T-helper 1 cell (primary cell): ENCODE data around the gene PRDM16.

ENCODE experiments used
- DNase-seq, 5 donors: peaks; one replicate each; pipeline ENCODE4 v3.0.0-alpha.2; 2012 to 2020

Gene PRDM16

DNA sequence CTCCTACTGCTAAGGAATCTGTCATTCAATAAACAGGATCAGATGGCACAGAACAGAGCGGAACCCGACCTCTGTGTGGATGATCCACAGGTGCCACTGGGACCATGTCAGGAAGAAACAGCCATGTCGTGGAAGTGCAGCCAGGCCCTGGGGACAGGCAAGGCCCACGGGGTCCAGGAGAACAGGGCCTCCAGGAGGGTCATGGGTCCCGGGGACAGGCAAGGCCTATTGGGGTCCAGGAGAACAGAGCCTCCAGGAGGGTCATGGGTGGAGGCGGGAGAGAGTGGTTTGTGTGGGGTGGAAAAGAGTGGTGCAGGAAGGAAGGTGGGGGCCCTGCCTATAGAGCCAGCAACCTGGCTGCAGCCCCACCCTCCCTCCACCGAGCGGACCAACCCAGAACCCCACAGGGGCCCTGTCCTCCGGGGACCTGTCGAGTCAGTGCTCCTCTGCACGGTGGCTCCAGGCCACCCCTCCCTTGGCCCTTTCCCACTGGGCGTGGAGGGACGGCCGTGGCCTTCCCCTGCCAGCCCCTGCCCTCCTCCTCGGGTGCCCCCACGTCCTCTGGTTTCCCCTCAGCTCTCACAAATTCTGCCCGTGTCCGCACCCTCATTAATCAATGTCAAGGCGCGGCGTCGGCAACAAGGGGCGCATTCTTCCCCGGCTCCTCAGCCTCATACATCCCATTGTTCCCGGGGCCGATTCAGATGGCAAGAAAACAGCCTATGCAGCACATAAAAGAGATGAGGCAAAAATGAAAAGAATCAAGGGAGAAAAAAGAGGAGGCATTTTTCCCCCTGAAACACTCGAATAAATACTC, 146.4 kb downstream of the PRDM16 start:
- no peak for DNase-seq

DNA sequence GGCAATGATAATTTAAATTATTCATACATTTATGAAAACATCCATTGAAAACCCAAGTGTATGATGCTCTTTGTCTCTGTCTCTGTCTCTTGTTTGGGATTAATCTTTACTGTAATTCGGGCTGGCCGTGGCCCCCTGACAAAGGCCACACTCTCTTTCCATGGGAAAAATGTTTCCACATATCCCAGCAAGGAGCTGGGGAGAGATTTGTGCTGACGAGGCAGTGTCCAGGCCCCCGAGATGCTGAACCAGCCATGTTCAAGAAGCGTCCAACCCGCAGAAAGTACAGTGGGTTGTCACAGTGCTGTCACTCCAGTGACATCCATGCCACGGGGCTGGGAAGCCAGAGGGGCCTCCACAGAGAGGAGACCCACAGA, 147.0 kb downstream of the PRDM16 start:
- no peak for DNase-seq

DNA sequence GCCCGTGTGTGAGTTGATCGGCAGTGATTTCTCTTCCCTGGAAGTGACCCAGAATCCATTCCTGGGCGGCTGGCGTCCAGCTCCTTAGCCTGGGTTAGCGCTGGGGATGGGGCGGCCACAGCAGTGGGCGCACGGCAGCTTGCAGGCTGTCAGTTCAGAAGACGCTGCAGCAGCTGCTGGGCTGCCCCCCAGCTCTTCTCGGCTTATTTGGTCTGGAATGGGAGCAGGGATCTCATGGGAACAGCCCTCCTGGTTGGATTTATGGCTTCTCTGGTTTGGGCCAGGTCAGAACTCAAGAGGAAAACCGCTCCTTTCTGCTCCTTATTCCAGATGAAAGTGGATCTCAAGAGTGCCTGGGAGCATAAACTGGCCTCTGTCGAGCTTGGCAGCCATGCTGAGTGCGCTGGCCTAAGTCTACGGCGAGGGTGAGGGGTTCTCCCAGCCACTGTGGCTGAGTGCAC, 148.2 kb downstream of the PRDM16 start:
- no peak for DNase-seq

DNA sequence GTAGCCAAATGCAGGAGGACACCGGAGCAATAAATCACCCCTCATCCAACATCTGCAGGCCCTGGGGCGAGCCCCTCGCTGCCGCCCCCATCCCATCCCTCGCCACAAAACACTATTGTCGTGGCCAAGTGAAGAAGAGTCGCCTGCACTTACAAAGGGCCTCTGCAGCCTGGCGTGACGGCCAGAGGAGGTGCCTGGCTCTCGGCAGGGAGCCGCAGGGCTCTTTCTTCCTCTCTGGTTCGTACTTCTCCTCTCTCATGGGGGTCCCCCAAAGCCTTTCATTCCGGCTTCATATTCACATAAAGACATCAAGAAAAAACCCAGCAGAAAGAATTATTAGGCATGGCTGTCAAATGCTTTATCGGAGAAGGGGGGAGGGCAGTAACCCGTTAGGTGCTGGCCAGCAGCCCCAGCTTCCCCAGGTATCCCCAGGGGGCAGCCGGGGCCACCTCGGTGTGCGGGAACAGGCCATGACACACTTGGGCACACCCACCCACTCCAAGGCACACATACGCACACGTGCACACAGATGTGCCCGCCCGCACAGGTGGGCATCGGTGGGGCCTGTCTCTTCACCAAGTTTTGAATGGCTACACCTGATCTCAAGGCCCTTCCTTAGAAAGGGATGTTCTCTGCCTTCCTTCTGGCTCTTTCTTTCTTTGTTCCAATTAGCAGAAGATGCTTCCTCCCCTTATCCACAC, 149.1 kb downstream of the PRDM16 start:
- no peak for DNase-seq

DNA sequence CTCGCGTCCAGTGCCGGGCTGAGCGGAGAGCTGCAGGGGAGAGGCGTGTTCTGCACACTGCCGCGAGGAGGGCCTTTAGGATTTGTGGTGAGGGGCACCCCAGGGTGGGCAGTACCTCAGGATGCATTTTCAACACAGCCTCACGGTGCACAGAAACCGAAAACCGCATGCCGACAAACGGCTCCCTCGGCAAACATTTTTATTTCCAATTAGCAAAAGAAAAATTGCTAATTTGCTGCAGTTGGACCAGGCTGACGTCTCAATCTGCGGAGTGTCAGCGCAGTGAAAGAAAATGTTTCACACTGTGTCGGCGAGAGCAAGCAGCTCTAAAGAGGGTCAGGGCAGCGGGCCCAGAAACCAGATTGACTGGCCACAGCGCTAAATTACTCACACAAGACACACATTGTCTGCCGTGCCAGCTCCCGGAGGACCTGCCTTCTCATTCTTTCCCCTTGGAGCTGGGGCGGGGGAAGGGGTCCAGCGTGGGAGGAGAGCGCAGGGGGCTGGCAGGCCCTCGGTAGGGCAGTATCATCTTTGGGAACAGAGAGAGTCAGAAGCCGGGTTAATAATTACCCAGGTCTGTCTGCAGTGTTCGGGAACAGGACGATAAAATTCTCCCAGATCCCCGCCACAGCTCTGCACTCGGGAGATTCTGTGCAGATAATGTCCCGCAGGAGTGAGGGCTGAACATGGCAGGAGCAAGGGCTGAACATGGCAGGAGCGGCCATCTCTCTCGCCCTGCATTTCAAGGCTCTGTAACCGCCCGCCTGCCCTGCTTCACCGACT, 150.2 kb downstream of the PRDM16 start:
- DNase-seq = no peak

DNA sequence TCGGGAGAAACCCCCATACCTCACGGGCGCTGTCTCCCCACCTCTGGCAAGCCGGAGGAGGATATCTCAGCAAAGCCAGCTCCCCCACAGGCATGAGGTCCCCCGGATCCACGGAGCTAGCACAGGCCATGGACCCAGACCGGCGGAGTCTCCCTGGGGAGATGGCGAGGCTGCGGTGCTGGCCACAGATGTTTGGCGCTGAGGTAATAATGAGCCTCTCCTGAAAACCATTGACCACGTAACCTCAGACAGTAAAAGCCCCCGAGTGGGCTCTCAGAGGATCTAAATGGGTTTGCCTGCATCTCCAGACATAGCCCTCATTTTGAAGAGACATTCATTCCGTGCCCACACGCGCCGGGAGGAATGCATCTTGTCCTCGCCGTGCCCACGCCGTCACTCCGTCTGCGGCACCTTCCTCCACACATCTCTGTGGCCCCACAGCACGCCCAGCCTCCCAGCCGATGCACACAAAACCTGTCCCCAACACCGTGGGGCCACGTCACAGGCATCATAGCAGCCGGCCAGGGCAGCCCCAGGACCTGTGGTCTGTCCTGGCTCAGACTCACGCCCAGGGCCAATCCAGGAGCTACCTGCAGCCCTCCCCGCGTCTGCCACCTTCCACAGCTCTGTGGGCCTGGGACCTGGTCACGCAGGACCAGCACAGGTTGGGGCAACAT, 150.9 kb downstream of the PRDM16 start:
- no peak for DNase-seq

DNA sequence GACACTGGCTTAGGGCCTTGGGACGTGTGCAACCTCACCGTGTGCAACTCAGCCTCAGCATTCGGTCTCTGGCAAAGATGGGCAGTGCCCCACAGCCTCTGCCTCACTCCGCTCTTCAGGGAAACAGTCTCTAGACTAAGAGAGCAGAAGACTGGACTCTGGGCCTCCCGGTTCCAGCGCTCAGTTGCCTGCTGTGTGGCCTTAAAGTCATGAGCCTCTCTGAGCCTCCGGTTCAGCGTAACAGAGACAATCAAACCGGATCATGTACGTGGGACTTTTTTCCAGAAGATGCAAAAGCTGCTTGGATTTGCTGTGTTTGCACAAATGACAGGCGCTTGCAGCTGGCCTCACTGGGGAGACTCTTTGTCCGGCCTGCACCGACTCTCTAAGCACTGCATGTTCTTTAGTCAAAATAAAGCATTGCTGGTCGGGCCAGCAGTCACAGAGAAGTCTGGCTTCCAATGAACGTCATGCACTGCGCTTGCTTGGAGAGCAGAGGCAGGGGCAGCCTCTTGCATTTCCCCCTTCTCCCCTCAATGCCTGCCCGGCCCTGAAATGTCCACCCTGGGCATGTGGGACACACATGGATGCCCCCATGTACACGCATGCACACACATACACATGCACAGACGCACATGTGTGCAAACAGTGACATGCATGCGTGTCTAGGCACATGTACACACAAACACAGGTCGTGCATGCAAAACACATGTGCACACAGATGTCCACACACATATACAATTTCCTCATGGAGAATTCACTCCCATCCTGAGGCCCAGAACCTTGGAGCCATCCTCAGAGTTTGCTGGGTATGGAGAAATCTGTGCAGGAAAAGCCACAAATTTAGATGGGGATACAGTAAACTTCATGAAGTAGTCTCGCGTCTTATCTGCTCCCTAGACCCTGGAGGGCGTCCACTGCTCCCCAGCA, 152.4 kb downstream of the PRDM16 start:
- DNase-seq = no peak

DNA sequence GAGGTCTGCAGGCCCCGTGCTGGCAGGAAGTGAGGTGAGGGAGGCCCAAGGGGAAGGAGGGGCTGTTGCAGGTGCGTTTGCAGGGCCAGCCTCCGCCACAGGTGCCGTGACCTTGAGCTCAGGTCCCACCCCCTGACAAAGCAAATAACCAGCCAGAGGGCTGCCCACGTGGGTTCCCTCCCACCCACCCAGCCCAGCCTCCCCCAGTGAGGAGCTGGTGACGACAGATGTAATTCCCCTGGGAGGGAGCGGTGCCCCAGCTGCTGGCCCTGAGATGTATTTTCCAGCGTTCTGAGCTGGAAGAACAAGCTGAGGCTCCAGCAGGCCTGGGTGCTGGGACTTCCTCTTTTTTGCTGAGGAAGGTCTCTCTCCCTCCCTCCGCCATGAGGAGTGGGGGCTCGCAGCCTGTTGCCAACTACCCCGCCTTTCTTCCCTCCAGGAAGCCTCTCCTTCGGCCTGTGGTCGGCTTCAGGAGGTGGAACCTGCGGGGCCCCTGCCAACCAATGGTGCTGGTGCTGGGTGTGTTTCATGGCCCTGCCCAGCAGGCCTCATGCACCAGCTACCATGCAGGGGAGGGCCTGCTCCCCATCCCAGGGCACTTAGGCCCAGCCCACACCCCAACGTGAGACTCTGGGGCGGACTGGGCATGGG, 153.2 kb downstream of the PRDM16 start:
- DNase-seq = no peak

DNA sequence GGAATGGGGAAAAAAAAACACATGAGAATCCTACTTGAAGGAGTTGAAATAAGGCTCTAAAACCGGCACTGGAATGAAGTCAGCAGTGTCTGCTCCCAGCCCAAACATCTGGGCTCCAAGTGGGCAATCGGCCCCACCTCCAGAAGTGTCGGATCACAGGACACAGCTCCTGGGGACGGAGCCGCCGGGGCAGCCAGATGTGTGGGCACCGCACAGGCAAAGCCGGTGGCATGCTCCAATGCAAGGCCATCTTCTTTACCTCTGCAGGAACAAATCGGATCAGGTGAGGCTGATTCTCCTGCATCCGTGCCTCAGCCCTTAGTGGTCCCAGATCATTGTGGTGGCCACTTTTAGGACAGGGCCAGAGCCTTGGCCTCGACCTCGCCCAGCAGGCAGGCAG, 156.7 kb downstream of the PRDM16 start:
- DNase-seq = no peak

DNA sequence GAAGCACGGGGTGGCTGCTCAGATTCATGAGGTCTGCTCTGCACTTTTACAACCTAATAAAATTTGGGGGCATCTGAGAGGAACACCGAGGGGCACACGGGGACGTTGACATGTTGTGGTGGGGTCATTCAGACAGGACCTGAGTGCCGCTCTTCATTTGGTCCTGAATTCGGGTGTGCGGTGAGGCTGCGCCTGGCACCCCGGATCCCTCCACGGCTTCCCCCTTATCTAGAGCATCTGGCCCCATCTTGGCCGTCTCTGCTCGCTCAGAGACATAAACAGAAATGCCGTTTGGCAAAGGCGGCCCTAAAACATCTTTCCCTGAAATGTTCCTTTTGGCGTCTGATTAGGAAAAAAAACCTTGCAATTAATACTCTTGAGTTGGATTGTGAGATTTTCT, 157.2 kb downstream of the PRDM16 start:
- DNase-seq = no peak

DNA sequence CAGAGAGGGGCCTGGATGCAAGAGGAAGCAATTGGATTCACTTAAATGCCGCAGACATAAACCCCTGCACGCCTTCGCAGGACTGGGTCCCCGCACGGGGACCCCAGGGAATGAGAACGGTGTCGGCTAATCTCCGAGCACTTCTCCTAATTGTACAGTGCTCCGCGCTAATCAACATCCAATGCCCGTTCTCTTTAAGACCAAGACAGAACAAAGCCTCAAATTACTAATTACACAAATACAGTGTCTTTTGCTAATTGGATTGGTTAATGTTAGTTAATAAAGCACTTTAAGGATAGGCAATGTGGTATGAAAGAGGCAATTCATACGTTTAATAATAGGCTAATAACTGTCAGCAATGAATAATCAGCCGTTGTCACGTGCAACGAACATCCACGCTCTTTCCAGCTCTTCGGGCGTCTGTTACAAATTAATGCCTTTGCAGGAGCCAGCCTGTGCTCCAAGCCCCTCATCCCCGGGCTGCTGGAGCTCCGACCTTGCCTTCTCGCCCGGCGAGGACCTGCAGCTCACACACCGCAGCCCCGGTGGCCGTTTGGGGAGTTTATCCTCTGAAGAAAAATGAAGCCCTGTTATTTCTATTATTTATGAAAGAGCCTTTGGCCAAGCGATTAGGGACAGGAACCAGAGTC, 157.8 kb downstream of the PRDM16 start:
- DNase-seq = no peak

DNA sequence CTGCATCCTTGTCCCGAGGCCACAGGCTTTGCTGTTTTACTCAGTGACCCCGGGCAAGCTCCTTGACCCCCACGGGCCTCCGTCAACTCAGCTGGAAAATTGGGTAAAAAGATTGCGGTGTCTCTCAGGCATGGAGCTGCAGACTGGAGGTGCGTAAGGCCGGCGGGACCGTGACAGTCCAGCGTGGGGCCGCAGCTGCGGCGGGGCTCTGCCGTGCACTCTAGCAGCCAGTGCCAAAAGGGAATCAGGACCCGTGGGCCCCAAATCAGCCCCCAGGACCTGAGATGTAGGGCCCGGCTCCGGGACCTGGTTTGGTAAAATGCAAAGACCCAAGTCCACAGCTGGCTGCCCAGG, 158.3 kb downstream of the PRDM16 start:
- no peak for DNase-seq

DNA sequence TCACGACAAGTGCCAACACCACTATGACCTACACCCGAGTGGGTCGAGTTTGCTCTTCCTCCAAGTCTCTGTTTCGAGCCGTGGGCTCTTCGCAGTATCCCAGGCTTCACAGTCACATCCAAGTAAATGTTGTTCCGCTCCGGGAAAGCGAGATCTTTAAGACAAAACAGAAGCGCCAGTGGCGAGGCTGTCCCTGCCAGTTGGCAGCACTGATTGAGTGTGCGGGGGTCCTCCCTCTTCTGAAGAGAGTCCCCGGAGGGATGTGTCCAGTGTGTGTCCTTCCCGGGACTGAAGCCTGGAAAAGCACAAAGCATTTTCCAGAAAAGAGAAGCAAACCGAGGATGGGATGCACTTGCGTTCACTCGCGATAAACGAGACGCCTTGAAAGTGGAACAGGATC, 158.9 kb downstream of the PRDM16 start:
- DNase-seq = no peak

DNA sequence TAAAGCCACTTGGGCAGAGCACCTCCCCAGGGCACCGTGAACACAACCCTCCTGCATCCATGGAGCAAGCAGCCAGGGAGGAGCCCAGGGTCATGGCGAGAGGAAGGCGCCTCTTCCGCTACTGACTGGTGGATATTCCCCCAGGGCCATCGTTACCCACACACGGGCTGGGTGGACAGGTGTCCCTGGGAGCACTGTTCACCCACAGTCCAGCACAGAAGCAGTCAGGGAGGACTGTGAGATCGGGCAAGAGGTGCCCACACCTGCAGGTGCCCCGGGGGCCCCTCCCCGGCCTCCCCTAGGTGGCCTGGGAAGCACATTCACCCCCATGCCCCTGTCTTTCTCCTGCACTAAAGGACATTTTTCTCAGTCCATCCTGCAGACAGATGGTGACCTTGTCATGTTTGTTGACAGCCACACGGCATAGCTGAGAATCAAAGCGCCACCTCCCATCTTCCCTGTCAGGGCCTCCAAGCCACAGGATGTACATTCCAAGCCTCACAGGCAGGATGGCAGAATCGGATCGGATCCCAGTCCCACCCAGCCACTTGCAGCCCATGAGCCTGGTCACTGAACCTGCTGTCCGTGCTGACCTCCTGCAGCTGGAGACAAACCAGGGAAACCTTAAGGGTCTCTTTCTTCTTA, 160.2 kb downstream of the PRDM16 start:
- no peak for DNase-seq

DNA sequence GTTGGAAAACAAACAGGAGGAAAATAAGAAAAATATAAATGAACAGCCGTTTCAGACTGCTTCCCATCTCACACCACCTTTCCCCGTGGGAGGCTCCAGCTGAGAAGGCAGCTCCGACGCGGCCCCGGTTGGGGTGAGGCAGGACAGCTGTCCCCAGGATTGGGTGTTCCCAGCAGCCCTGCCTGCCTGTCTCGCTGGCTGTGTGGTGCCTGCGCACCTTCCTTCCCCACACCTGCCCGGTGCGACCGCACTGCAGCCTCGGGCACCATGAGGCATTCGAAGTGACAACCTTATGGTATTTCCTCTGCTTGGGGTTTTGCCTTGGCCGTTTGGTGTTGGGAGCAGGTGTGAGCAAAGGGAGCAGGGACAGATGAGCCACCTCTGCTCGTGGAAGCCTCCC, 161.6 kb downstream of the PRDM16 start:
- no peak for DNase-seq

DNA sequence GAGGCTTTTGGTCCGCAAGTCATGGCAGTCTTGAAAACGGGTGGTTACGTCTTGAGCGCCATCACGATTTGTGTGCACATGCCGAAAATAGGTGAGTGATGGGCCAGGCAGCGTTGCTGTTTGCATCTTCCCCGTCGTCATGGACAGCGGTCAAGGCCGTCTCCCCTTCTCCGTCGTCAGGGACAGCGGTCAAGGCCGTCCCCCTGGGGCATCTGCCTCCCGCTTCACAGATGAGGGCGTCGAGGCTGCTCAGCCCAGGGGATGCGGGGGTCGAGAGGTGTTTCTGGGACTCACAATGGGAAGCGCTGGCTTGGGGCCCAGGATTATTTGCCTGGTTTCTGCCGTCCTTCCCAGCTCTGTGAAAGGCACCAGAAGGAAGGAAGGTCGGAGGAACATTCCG, 162.2 kb downstream of the PRDM16 start:
- DNase-seq = no peak

DNA sequence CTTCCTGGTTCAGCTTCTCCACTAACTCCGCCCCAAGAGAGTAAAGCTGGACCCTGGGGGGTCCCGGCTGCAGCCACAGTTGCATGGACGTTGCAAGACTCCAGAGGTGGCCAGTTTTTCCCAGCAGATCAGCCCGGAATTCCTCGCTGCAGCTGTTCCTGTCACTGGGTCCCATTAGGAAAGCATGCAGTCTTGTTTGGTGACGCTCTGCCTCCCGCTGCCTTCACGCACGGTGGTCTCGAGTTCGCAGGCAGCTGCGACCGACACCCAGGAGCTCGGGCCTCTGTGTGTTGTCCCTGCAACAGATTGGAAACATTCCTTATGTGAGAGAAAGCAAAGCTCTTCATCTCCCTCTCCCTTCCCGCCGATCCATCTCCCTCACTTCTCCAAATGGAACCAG, 162.8 kb downstream of the PRDM16 start:
- no peak for DNase-seq

DNA sequence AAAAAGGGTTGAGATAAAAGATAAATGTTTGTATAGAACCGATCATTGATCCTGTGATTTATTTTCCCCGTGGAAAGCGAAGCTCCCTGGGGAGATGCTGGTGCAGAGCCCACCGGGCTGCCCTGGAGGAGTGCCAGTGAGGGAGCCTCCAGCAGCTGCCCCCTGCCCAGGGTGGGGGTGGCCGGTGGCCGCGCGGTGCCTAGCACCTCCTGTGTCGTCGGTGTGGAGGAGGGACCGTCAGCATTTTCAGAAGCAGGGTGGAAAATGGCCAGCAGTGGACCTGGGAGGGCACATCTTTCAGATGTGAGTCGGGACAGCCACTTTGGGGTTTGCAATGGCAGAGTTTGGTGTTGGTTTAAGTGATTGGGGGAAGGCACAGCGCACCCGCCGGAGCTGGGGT, 164.0 kb downstream of the PRDM16 start:
- no peak for DNase-seq

DNA sequence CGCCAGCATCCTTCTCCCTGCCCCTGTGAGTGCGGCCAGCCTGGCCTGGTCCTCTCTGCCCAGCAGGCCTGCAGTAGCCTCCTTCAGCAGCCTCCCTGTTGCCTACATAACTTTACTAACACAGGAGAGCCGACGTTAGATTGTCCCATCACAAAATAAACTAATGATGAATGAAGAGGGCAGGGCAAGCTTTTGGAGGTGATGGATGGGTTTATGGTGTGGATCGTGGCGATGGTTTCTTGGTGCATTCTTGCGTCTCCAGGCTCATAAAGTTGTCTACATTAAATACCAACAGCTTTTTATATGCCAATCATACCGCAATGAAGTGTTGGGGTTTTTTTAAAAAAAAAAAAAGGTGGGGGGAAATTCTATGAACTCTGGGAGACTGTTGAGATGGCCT, 164.5 kb downstream of the PRDM16 start:
- no peak for DNase-seq

DNA sequence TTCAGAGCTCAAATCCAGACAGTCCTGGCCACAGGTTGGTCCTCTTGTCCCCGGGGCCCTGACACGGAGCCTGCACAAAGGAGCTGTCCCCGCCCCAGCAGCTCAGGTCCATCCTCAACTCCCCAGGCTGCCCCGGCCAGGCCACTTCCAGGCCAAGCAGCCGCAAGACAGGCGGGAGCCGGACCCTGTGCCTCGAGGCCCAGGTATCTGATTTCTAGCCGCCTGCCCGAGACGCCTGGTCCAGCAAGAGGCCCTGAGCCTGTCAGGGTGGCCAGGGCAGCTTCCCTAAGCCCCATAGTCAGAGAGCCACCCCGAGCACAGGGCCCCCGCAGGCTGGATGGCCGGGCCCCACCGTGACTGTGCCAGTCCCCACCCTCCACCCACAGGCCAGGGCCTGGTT, 165.3 kb downstream of the PRDM16 start:
- DNase-seq = no peak
